GM19372 (cell line): ENCODE results near the gene LAIR2.
"Not testable (repeated sequence)": the region's sequence is repeated elsewhere in the genome, so short reads cannot be mapped to it uniquely, and the experiment has no call there.

Experiments used
- ATAC-seq: cut with Tn5 transposase; IDR thresholded peaks from one replicate; pipeline ENCODE4 v1.9.1; 2021; ENCODE audit warnings: mild to moderate bottlenecking, low read depth, moderate library complexity; ENCODE audit not compliant: unreplicated experiment

Gene LAIR2

DNA sequence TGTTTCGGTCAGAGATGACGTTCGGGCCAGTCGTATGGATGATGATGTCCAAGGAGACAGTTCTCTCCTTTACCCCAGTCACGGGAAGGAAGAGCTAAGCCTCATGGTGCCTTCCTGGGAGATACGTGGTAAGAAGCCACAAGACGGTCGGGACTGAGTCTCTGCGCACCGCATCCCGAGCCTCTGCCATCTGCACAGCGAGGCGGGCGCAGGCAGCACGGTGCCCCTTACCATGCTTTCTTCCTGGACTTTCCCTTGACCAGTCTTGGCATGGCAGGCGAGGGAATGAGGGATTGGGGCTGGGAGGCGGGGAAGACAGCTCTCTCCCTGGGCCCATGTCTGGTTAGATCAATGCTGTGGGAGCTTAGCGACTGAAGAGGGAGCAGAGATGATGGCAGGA is 10.1 kb upstream of the LAIR2 start:
- no peak for ATAC-seq

DNA sequence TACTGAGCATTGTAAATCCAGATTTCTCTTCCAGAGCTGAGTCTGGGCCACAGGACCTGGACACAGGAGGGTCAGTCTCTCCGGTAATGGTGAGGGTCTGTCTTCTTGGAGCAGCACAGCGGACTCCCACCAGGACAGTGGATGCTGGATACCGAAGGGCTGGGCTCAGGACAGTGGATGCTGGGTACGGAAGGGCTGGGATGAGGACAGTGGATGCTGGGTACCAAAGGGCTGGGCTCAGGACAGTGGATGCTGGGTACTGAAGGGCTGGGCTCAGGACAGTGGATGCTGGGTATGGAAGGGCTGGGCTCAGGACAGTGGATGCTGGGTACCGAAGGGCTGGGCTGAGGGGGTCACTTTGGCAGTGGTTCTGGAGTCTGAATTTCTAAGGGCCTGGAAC is 9.6 kb upstream of the LAIR2 start:
- ATAC-seq, result not testable (repeated sequence)

DNA sequence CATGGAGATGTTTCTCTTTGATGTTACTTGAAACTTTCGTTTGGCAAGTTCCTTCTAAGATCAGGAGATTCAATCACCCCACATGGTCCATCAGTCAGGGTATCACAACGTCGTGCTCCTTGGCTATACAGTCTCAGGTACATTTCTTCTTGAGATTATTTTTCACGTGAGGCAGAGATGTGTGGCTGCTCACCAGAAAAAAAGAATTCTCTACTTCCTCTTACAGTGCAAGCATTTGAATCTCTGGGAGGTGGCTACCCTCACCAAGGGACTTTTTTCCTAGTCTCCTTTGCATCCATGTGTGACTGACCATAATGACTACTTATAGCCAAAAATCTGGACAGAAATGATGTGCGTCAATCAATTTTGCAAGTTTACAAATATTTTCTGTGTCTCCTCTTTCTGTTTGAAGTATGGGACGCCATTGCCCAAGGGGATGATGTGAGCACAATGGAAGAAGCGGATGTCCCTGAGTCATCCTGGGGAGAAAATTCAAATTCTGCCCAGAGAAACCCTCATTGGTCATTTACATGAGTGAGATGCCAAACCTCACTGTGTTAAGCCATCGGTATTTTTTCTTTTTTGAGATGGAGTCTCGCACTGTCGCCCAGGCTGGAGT is 8.6 kb upstream of the LAIR2 start:
- no peak for ATAC-seq

GRCh38 chr19:54495284-54495683 is 7.3 kb upstream of the LAIR2 start:
- ATAC-seq, result not testable (repeated sequence)

DNA sequence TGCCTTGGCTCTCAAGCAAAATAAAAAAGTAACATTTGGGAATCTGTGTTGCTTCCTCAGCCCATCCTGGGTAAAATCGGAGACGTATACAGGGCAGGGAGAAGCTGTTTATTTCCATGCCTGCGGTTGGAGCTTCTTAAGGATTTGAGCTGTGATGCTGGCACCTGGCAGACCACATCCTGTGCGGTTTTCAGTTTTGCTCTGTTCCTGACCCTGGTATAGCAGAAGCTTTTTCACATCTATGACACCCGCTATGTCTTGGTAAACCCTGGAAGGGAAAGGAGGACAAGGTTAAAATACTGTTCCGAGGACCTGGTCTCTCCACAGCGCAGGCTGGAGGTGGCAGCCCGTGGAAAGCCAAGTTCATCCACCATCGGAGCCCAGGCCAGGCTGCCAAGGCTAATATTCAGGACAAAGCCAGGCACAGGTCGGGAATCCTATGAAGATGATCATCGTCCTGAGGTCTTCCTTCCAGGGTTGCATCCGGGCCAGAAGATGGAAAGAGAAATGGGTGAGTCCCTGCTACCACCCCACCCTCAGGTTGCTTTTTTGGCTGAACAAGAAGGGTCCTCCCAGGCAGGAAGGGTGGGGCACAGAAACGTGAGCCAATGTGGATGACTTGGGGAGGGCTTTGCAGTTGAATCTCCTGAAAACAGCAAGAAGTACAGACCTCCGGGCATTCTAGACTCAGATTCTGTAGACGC is 4.7 kb upstream of the LAIR2 start:
- ATAC-seq, result not testable (repeated sequence)

DNA sequence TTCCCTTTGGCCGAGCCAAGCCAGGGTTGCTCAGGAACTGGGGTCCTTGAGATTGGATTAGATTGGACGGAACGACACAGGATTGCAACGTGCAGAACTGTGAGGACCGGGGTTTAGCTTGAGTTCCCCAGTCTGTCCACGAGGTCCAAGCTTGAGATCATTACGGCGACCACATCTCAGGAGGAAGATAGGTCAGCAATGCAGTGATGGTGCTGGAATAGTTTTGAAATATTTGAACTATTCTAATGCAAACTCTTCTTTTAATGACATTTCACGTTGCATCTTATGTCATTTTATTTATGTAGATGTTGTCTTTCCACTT is 4.2 kb upstream of the LAIR2 start:
- not testable (repeated sequence) for ATAC-seq

DNA sequence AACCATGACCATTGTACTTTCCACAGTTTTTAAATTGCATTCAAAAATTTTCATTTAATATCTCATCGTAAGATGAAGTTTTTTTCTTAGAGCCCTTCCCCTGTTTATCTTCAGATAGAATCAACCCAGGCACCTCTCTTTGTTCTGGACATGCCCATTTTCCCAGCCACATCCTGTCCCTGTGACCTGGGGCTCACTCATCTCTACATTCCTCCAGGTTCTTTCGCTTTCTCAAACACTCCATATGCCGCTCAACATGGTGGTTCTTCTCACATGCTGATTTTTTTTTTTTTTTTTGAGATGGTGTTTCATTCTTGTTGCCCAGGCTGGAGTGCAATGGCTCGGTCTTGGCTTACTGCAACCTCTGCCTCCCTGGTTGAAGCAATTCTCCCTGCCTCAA is 2.9 kb downstream of the LAIR2 start:
- ATAC-seq, result not testable (repeated sequence)

GRCh38 chr19:54506079-54506478 is 3.4 kb downstream of the LAIR2 start:
- ATAC-seq, result no peak

GRCh38 chr19:54507038-54507717 is 4.5 kb downstream of the LAIR2 start:
- ATAC-seq, result not testable (repeated sequence)

DNA sequence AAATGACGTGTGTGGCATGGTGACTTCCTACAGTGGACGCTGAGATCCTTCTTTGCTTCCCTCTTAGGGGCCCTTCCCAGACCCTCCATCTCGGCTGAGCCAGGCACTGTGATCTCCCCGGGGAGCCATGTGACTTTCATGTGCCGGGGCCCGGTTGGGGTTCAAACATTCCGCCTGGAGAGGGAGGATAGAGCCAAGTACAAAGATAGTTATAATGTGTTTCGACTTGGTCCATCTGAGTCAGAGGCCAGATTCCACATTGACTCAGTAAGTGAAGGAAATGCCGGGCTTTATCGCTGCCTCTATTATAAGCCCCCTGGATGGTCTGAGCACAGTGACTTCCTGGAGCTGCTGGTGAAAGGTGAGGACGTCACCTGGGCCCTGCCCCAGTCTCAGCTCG is 5.2 kb downstream of the LAIR2 start:
- ATAC-seq, result no peak

GRCh38 chr19:54508487-54508886 is 5.9 kb downstream of the LAIR2 start:
- not testable (repeated sequence) for ATAC-seq

DNA sequence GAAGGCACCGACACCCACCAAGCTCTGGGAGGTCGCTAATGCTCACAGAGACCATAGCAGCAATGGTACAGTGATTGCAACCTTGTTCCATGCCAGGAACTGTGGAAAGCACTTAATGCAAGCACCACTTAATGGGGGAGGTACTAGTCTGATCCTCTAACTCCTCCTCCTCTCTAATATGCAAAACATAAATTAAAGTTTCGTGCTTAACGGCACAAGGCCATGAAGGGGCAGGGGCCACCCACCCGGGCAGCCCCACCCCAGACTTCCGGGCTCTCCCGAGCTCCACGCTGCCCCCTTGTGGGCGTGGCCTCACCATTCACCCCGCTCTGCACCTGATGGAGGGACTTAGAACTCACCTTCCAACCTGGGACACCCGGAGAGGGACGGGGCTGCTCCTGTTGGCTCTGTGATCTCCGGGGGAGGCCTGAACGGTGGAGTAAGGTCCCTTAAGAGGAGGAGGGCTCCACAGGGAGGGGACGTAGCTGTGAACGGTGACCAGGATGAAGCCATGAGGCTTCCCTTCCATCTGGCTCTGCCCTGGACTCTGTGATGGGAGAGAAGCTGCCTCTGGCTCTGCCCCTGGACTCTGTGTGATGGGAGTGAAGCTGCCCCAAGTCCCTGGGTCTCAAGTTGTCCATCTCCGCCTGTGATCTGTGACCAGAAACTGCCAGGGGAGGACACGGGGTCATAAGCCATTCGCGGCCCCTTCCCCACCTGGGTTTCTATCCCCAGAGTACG is 6.7 kb downstream of the LAIR2 start:
- not testable (repeated sequence) for ATAC-seq

- ATAC-seq, result no peak
Observed at GRCh38 chr19:54515156-54515555, 12.5 kb downstream of the LAIR2 start.

DNA sequence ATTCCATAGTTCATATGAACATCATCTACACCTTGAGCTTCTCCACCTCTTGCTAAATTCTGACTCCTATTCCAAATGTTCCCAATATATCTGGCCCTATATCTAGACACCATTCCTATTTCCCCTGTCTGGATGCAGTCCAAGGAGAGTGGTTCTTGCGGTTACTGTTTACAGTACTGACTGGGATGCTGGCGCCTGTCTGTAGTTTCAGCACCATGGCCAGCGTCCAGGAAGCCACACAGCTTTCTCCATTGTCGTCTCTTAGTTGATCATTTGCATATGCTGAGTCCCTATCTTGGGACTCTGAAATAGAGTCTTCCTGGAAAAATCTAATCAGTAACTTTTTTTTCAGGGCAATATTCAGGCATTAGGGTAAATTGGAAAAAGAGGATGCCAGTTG is 14.9 kb downstream of the LAIR2 start:
- ATAC-seq, result no peak

GRCh38 chr19:54518844-54519243 is 16.2 kb downstream of the LAIR2 start:
- ATAC-seq, result no peak

- no peak for ATAC-seq
Observed at GRCh38 chr19:54521022-54521859, 18.6 kb downstream of the LAIR2 start.

GRCh38 chr19:54521860-54522513 is 19.4 kb downstream of the LAIR2 start:
- ATAC-seq, result no peak

GRCh38 chr19:54523403-54523802 is 20.8 kb downstream of the LAIR2 start:
- ATAC-seq, result no peak

DNA sequence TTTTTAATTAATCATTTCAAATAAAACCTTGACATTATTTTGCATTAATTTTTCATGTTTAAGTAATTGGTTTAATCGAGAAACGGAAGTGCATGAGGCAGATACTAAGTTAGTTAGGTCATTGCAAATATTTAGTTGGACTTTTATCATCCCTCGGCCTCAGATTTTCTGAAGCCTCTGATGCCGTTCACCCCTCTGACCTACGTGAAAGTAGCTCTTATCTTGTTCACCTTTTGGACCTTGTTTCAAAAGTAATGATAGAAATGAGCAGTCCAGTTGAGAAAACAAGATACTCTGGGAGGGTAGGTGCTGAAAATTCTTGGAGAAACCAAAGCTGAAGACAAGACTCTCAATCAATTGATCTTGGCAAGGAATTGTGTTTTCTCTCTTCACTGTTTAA is 23.0 kb downstream of the LAIR2 start:
- ATAC-seq, result no peak

GRCh38 chr19:54526972-54527371 is 24.3 kb downstream of the LAIR2 start:
- ATAC-seq, result no peak
